HG03460 (cell line): ENCODE measurements around the gene B9D1.

Source experiments
- ATAC-seq: cut with Tn5 transposase; IDR thresholded peaks from one replicate; pipeline ENCODE4 v1.9.1; 2021; ENCODE audit not compliant: unreplicated experiment

The B9D1 gene

GRCh38 chr17:19388791-19389785, 26.6 kb upstream of the B9D1 start:
- ATAC-seq, result no peak

GRCh38 chr17:19387921-19388521, 25.5 kb upstream of the B9D1 start:
- no peak for ATAC-seq

- no peak for ATAC-seq
Observed at GRCh38 chr17:19386974-19387920, 24.7 kb upstream of the B9D1 start, which contains the start of gene MFAP4. MFAP4 (minus strand) TSS chr17:19387190; CDS start chr17:19387155, 35 bp downstream.

GRCh38 chr17:19386051-19386929, 23.8 kb upstream of the B9D1 start:
- ATAC-seq, result no peak

- no peak for ATAC-seq
Observed at GRCh38 chr17:19385521-19385983, 23.0 kb upstream of the B9D1 start.

- ATAC-seq, result no peak
Observed at GRCh38 chr17:19384723-19385391, 22.3 kb upstream of the B9D1 start.

- ATAC-seq, result no peak
Observed at GRCh38 chr17:19383681-19384470, 21.4 kb upstream of the B9D1 start.

- no peak for ATAC-seq
Observed at GRCh38 chr17:19382531-19383444, 20.3 kb upstream of the B9D1 start.

- ATAC-seq, result no peak
Observed at GRCh38 chr17:19381741-19382444, 19.4 kb upstream of the B9D1 start.

- no peak for ATAC-seq
Observed at GRCh38 chr17:19381361-19381740, 18.8 kb upstream of the B9D1 start.

GRCh38 chr17:19380481-19381301, 18.2 kb upstream of the B9D1 start:
- no peak for ATAC-seq

GRCh38 chr17:19379361-19380065, 17.0 kb upstream of the B9D1 start:
- no peak for ATAC-seq

GRCh38 chr17:19378416-19379360, 16.2 kb upstream of the B9D1 start, which contains the start of gene MAPK7:
MAPK7 (plus strand) TSS chr17:19378498; CDS start chr17:19378901, 403 bp downstream.
- ATAC-seq, result peak; percentile 5
